ENCODE data around the gene TERT. TPM values are rescaled to one million over a fixed set of nuclear protein-coding genes. Genes with fewer than 3 reads are reported as not detected.

Gene TERT
- polyA plus RNA-seq, 3 donors from 2014 or later: not detected

GRCh38 chr5:1304033-1304432 is 9.2 kb upstream of the TERT start:
- Mint-ChIP-seq H3K4me3 (no peak overlapping the region), H3K4me1 (no peaks in the 10 kb centered on the region), H3K27me3 (ENCODE audit: low read depth in 3 of 3) (peaks cover 2 to 5% (median 4%) of the 10 kb centered on the region in 3 donors), H3K9me3 (no peaks in the 10 kb centered on the region), H3K36me3 (no peaks in the 10 kb centered on the region), H3K27ac (no peak overlapping the region)
- no peak for DNase-seq

DNA sequence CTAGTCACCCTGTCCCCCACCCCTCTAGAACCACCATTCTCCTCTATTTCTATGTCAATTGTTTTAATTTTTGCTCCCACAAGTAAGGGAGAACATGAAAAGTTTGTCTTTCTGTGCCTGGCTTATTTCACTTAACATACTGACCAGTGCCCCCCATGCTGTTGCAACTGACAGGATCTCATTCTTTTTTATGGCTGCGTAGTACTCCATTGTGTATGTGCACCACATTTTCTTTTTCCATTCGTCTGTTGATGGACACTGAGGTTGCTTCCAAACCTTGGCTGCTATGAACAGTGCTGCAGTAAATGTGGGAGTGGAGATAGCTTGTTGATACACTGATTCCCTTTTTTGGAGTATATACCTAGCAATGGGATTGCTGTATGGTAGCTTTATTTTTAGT is 7.4 kb upstream of the TERT start:
- Mint-ChIP-seq H3K27me3 (ENCODE audit: low read depth in 3 of 3) (peaks cover 2 to 7% (median 5%) of the 10 kb centered on the region in 3 donors), H3K9me3 (no peaks in the 10 kb centered on the region), H3K27ac (no peak overlapping the region), H3K4me3 (no peak overlapping the region), H3K4me1 (no peaks in the 10 kb centered on the region), H3K36me3 (no peaks in the 10 kb centered on the region)
- DNase-seq: no peak

DNA sequence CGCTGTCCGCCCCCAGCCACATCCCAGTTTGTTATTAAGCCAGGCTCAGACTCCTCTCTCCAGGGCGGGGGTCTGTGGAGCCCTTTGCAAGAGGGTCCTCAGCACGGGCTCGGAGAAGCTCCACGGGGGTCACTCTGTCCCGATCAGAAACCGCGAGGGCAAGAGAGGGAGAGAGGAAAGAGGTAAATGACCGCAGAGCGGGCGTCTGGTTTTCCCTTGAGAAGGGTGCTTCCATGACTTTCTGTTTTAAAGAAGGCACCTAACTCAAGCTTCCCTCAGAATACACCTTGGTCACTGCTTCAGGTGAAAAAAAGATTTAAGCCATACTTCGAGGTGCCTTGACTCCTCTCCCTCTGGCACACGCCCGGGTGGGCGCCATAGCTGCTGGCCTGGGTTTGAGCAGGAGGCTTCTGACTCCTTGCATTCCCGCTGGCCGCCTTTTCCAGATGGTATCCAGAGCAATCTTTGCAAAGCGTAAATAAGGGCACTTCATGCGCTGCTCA is 5.8 kb upstream of the TERT start:
- Mint-ChIP-seq H3K36me3 (no peaks in the 10 kb centered on the region), H3K27ac (no peak overlapping the region), H3K4me3 (no peak overlapping the region), H3K9me3 (no peaks in the 10 kb centered on the region), H3K4me1 (peaks cover 0 to 1% of the 10 kb centered on the region in 2 donors), H3K27me3 (ENCODE audit: low read depth in 3 of 3) (peaks cover 4 to 12% (median 5%) of the 10 kb centered on the region in 3 donors)
- no peak for DNase-seq

- H3K27me3 Mint-ChIP-seq (ENCODE audit: low read depth in 3 of 3): peaks cover 4 to 12% (median 5%) of the 10 kb centered on the region in 3 donors
- DNase-seq: no peak
- peaks cover 0 to 3% of the 10 kb centered on the region in 2 donors for H3K4me1 Mint-ChIP-seq
- no peak overlapping the region for H3K4me3 Mint-ChIP-seq
- no peaks in the 10 kb centered on the region for H3K9me3 Mint-ChIP-seq
- no peak overlapping the region for H3K27ac Mint-ChIP-seq
- H3K36me3 Mint-ChIP-seq: no peaks in the 10 kb centered on the region
Observed at GRCh38 chr5:1299961-1300360, 5.1 kb upstream of the TERT start.

- Mint-ChIP-seq H3K27ac (no peak overlapping the region), H3K27me3 (ENCODE audit: low read depth in 3 of 3) (peaks cover 4 to 12% (median 5%) of the 10 kb centered on the region in 3 donors), H3K4me1 (peaks cover 0 to 3% of the 10 kb centered on the region in 2 donors), H3K9me3 (no peaks in the 10 kb centered on the region), H3K36me3 (no peaks in the 10 kb centered on the region), H3K4me3 (no peak overlapping the region)
- DNase-seq: no peak
Observed at GRCh38 chr5:1299511-1299850, 4.6 kb upstream of the TERT start.

DNA sequence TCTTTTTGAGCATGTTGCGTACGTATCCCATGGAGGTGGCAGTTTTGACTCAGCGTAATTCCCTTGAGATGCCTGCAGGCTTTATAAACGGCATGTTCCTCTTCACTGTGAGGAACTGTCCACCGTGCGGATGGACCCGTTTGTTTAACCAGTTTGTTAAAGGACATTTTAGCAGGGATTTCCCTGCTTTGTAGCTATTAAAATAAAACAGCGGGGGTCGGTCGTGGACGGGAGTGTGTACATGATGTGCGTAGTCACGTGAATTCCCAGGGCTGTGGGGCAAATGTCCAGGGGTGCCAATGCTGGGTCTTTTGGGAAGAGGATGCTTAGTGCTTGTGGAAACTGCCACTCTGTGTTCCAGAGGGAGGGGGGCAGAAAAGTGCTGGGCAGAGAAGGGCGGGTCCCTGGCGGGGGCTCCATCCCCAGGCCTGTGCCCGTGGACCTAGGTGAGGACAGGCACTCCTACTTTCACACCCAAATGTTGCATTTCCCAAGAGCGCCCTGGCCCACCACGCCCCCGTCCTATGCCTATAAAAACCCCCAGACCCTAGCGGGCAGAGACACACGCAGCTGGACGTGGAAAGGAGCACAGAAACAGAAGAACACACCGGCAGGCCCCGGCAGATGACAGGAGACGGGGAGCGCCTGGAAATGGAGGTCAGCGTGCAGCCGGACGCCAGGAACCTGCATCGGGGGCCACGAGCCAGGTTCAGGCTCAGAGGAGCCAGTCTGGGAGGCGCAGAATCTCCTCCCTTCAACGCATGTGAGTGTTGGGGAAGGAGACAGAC is 4.0 kb upstream of the TERT start:
- no peak overlapping the region for H3K4me3 Mint-ChIP-seq
- no peaks in the 10 kb centered on the region for H3K36me3 Mint-ChIP-seq
- H3K27ac Mint-ChIP-seq: no peak overlapping the region
- peaks cover 4 to 12% (median 5%) of the 10 kb centered on the region in 3 donors for H3K27me3 Mint-ChIP-seq (ENCODE audit: low read depth in 3 of 3)
- no peaks in the 10 kb centered on the region for H3K9me3 Mint-ChIP-seq
- no peak for DNase-seq
- H3K4me1 Mint-ChIP-seq: peaks cover 0 to 3% of the 10 kb centered on the region in 2 donors

GRCh38 chr5:1298067-1298551 is 3.2 kb upstream of the TERT start:
- Mint-ChIP-seq H3K27me3 (ENCODE audit: low read depth in 3 of 3) (peaks cover 4 to 12% (median 5%) of the 10 kb centered on the region in 3 donors), H3K36me3 (no peaks in the 10 kb centered on the region)
- no peak for DNase-seq

GRCh38 chr5:1297243-1297642 is 2.4 kb upstream of the TERT start:
- no peak for DNase-seq
- no peak overlapping the region for H3K27ac Mint-ChIP-seq
- no peaks in the 10 kb centered on the region for H3K36me3 Mint-ChIP-seq
- no peaks in the 10 kb centered on the region for H3K9me3 Mint-ChIP-seq
- H3K4me3 Mint-ChIP-seq: no peak overlapping the region
- H3K4me1 Mint-ChIP-seq: peaks cover 0 to 3% of the 10 kb centered on the region in 2 donors
- H3K27me3 Mint-ChIP-seq (ENCODE audit: low read depth in 3 of 3): peaks cover 3 to 10% (median 4%) of the 10 kb centered on the region in 3 donors

More at GRCh38 chr5:1298067-1298551, 3.2 kb upstream of the TERT start:
- Mint-ChIP-seq H3K4me3 (no peak overlapping the region), H3K27ac (no peak overlapping the region), H3K4me1 (peaks cover 0 to 3% of the 10 kb centered on the region in 2 donors), H3K9me3 (no peaks in the 10 kb centered on the region)

GRCh38 chr5:1295650-1296037 is 776 bp upstream of the TERT start:
- no peak overlapping the region for H3K4me3 Mint-ChIP-seq

GRCh38 chr5:1294206-1294834 is 548 bp downstream of the TERT start:
- H3K4me3 Mint-ChIP-seq: no peak overlapping the region
- no peaks in the 10 kb centered on the region for H3K36me3 Mint-ChIP-seq
- no peak overlapping the region for H3K27ac Mint-ChIP-seq
- H3K9me3 Mint-ChIP-seq: no peaks in the 10 kb centered on the region
- peaks cover 0 to 9% (median 4%) of the 10 kb centered on the region in 3 donors for H3K27me3 Mint-ChIP-seq (ENCODE audit: low read depth in 3 of 3)
- peaks cover 0 to 3% of the 10 kb centered on the region in 2 donors for H3K4me1 Mint-ChIP-seq
- no peak for DNase-seq

More at GRCh38 chr5:1295650-1296037, 776 bp upstream of the TERT start:
- no peaks in the 10 kb centered on the region for H3K36me3 Mint-ChIP-seq
- peaks cover 3 to 9% (median 4%) of the 10 kb centered on the region in 3 donors for H3K27me3 Mint-ChIP-seq (ENCODE audit: low read depth in 3 of 3)
- H3K9me3 Mint-ChIP-seq: no peaks in the 10 kb centered on the region
- DNase-seq: no peak
- peaks cover 0 to 3% of the 10 kb centered on the region in 2 donors for H3K4me1 Mint-ChIP-seq
- no peak overlapping the region for H3K27ac Mint-ChIP-seq

DNA sequence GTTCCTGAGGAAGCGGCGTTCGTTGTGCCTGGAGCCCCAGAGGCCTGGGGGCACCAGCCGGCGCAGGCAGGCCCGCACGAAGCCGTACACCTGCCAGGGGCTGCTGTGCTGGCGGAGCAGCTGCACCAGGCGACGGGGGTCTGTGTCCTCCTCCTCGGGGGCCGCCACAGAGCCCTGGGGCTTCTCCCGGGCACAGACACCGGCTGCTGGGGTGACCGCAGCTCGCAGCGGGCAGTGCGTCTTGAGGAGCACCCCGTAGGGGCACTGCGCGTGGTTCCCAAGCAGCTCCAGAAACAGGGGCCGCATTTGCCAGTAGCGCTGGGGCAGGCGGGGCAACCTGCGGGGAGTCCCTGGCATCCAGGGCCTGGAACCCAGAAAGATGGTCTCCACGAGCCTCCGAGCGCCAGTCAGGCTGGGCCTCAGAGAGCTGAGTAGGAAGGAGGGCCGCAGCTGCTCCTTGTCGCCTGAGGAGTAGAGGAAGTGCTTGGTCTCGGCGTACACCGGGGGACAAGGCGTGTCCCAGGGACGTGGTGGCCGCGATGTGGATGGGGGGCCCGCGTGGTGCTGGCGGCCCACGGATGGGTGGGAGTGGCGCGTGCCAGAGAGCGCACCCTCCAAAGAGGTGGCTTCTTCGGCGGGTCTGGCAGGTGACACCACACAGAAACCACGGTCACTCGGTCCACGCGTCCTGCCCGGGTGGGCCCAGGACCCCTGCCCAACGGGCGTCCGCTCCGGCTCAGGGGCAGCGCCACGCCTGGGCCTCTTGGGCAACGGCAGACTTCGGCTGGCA is 1.3 kb downstream of the TERT start:
- Mint-ChIP-seq H3K4me1 (peaks cover 0 to 3% of the 10 kb centered on the region in 2 donors), H3K27ac (no peak overlapping the region), H3K36me3 (no peaks in the 10 kb centered on the region), H3K27me3 (ENCODE audit: low read depth in 3 of 3) (peaks cover 0 to 8% (median 4%) of the 10 kb centered on the region in 3 donors), H3K9me3 (peaks cover 0 to 1% (median 0%) of the 10 kb centered on the region in 6 donors), H3K4me3 (no peak overlapping the region)
- no peak for DNase-seq

DNA sequence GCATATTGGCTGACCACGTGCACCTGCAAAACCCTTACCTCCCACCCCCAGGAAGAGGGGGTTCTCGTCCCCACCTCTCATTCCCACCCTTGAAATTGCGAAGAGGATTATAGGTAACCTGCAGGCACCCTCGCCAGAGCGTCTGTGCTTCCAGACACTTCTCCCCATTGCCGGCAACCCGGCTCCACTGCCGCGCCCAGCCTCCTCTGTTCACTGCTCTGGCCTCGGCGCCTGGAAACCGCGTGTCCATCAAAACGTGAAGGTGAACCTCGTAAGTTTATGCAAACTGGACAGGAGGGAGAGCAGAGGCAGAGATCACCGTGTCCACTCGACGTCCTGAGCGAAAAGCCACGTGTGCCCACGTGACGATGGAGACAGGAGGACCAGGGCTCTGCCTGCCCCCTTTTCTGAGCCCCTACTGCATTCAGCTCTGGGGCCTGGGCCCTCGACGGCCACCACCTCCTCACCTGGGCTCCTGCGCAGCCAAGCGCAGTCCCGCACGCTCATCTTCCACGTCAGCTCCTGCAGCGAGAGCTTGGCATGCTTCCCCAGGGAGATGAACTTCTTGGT is 1.9 kb downstream of the TERT start:
- peaks cover 0 to 4% (median 2%) of the 10 kb centered on the region in 3 donors for H3K36me3 Mint-ChIP-seq
- peaks cover 0 to 7% (median 6%) of the 10 kb centered on the region in 3 donors for H3K27me3 Mint-ChIP-seq (ENCODE audit: low read depth in 3 of 3)
- H3K9me3 Mint-ChIP-seq: peaks cover 0 to 5% (median 1%) of the 10 kb centered on the region in 6 donors
- H3K4me1 Mint-ChIP-seq: peaks cover 0 to 3% of the 10 kb centered on the region in 2 donors
- no peak overlapping the region for H3K4me3 Mint-ChIP-seq
- no peak overlapping the region for H3K27ac Mint-ChIP-seq
- no peak for DNase-seq

DNA sequence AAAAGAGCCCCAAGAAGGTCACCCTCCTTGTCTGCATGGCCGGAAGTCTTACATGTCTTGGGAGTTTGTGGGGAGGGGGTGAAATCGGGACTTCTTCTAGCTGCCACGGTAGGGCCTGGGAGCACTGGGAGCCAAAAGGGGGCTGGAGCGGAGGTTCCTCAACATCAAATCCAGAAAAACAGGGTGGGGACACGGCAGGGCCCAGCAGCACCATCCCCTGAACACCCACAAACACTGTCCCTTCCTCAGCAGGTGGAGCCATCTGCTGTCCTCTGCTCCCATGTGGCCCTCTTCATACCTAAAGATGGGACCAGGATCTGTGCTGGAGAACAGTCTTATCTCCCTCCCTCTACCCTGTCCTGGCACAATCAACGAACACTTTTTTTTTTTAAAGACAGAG is 2.7 kb downstream of the TERT start:
- H3K36me3 Mint-ChIP-seq: peaks cover 0 to 5% (median 2%) of the 10 kb centered on the region in 3 donors
- peaks cover 0 to 3% of the 10 kb centered on the region in 2 donors for H3K4me1 Mint-ChIP-seq
- H3K9me3 Mint-ChIP-seq: peaks cover 0 to 6% (median 1%) of the 10 kb centered on the region in 6 donors
- peaks cover 0 to 7% (median 6%) of the 10 kb centered on the region in 3 donors for H3K27me3 Mint-ChIP-seq (ENCODE audit: low read depth in 3 of 3)
- no peak overlapping the region for H3K27ac Mint-ChIP-seq
- DNase-seq: no peak
- H3K4me3 Mint-ChIP-seq: no peak overlapping the region

Data from immature natural killer cell (primary cell).